GM19455 (cell line): ENCODE data around the gene RNASEH2C.
"Not testable (repeated sequence)": the region's sequence is repeated elsewhere in the genome, so short reads cannot be mapped to it uniquely, and the experiment has no call there.

Experiments used
- ATAC-seq: cut with Tn5 transposase; IDR thresholded peaks from one replicate; pipeline ENCODE4 v1.9.1; 2021; ENCODE audit not compliant: unreplicated experiment

RNASEH2C gene

GRCh38 chr11:65720211-65720934 lies at the start of gene RNASEH2C:
Gene RNASEH2C, minus strand, starts transcription at chr11:65720798. Its CDS starts 40 bp downstream, at chr11:65720758.
- peak; percentile 68 for ATAC-seq

GRCh38 chr11:65767806-65768205 lies 47.2 kb upstream of the RNASEH2C start:
- ATAC-seq: not testable (repeated sequence)

- no peak for ATAC-seq
These were observed 46.8 kb upstream of the RNASEH2C start for GRCh38 chr11:65767406-65767805.

GRCh38 chr11:65766535-65766934 lies 45.9 kb upstream of the RNASEH2C start:
- no peak for ATAC-seq

GRCh38 chr11:65764434-65764833 lies 43.8 kb upstream of the RNASEH2C start:
- ATAC-seq: no peak

GRCh38 chr11:65762816-65763215 lies 42.2 kb upstream of the RNASEH2C start:
- not testable (repeated sequence) for ATAC-seq

GRCh38 chr11:65762169-65762568 lies 41.6 kb upstream of the RNASEH2C start:
- ATAC-seq: not testable (repeated sequence)

- ATAC-seq: no peak
These were observed 24.5 kb upstream of the RNASEH2C start for GRCh38 chr11:65745049-65745448.

- no peak for ATAC-seq
These were observed 24.1 kb upstream of the RNASEH2C start for GRCh38 chr11:65744699-65745042.

GRCh38 chr11:65744026-65744698 lies 23.6 kb upstream of the RNASEH2C start:
- ATAC-seq: no peak

- no peak for ATAC-seq
These were observed 23.1 kb upstream of the RNASEH2C start for GRCh38 chr11:65743681-65744025.

GRCh38 chr11:65742353-65742752 lies 21.8 kb upstream of the RNASEH2C start:
- no peak for ATAC-seq

GRCh38 chr11:65741185-65741584 lies 20.6 kb upstream of the RNASEH2C start:
- no peak for ATAC-seq

- ATAC-seq: no peak
These were observed 18.4 kb upstream of the RNASEH2C start for GRCh38 chr11:65739022-65739421.

- ATAC-seq: no peak
These were observed 16.2 kb upstream of the RNASEH2C start for GRCh38 chr11:65736810-65737209.

- ATAC-seq: not testable (repeated sequence)
These were observed 14.5 kb upstream of the RNASEH2C start for GRCh38 chr11:65735111-65735510.

GRCh38 chr11:65730461-65730860 lies 9.9 kb upstream of the RNASEH2C start:
- no peak for ATAC-seq

GRCh38 chr11:65727865-65728264 lies 7.3 kb upstream of the RNASEH2C start:
- ATAC-seq: no peak

GRCh38 chr11:65726660-65727059 lies 6.1 kb upstream of the RNASEH2C start:
- no peak for ATAC-seq

GRCh38 chr11:65722261-65722660 lies 1.7 kb upstream of the RNASEH2C start:
- ATAC-seq: no peak

GRCh38 chr11:65719871-65720210 lies 757 bp downstream of the RNASEH2C start:
- no peak for ATAC-seq

- ATAC-seq: no peak
These were observed 1.6 kb downstream of the RNASEH2C start for GRCh38 chr11:65718964-65719492.

- no peak for ATAC-seq
These were observed 2.1 kb downstream of the RNASEH2C start for GRCh38 chr11:65718531-65718930.
